Measurements from ENCODE around the gene MEIS2. TPM values are rescaled to one million over a fixed set of nuclear protein-coding genes. Genes with fewer than 3 reads are reported as not detected.

Gene MEIS2
- total RNA-seq, 1 donor from 2014 or later, result 76.9 TPM

DNA sequence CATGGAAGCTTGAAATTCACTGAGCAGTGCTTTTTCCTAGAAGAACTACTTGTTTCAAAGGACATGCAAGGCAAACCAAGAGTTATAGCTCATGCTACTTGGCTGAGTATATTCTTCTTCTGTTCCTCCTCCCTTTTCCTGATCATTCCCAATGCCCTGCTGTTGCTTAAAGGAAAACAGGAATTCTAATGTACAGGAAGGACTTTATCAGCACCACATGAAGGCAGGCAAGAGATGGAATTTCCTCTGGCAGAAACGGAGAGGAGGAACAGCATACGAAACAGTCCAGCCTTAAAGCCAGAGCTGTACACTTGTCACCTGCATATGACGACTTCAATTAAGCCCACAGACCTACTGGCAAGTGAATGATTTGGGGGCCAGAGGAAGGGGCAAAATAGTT, 15.7 kb downstream of the MEIS2 start:
- no peaks in the 10 kb centered on the region for H3K27me3 ChIP-seq
- intact Hi-C loops (cut with DNase I), result loop anchor here (5.0 kb wide), 1 partner anchor 467 kb away; no protein-coding TSS in a partner anchor
- H3K36me3 ChIP-seq, result peaks cover 0 to 10% of the 10 kb centered on the region in 2 donors
- TF ChIP-seq POLR2A (IDR thresholded peaks at IDR 0.05) (no peak), POLR2AphosphoS5 (IDR thresholded peaks at IDR 0.05; ENCODE audit: insufficient read depth in 1 of 2, low read depth in 1 of 2) (no peak), CTCF (IDR thresholded peaks at IDR 0.05) (no peak)
- H3K9me3 ChIP-seq, result no peaks in the 10 kb centered on the region
- no peak for DNase-seq (ENCODE audit: extremely low spot score in 2 of 2)
- no peak overlapping the region for H3K4me3 ChIP-seq
- H3K27ac ChIP-seq, result no peak overlapping the region
- peaks cover 35% of the 10 kb centered on the region for H3K4me1 ChIP-seq

GRCh38 chr15:37083610-37084009, 16.7 kb downstream of the MEIS2 start:
- peaks cover 29% of the 10 kb centered on the region for H3K4me1 ChIP-seq
- H3K9me3 ChIP-seq, result no peaks in the 10 kb centered on the region
- no peak overlapping the region for H3K27ac ChIP-seq

DNA sequence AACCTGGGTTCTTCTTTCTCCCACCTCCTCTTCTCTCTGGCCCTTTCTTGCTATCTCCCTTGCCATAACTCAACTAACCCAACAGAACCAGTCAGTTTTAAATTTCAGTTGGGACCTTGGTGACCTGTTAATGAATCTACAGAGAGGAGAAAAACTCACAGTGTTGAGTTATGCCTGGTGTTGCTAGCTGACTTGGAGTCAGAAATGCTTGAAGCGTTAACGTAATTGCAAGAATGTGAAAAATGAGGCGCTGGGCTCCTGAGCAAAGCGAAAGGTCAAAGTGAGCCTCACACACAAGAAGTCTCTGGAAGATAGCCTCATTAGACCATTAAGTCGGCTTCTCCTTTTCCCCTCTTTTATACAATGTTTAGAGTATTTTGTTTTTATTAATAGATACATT, 18.4 kb downstream of the MEIS2 start:
- peaks cover 0 to 10% of the 10 kb centered on the region in 2 donors for H3K36me3 ChIP-seq
- H3K9me3 ChIP-seq, result no peaks in the 10 kb centered on the region
- no peak for TF ChIP-seq POLR2A (IDR thresholded peaks at IDR 0.05)
- no peak for TF ChIP-seq POLR2AphosphoS5 (IDR thresholded peaks at IDR 0.05; ENCODE audit: insufficient read depth in 1 of 2, low read depth in 1 of 2)
- TF ChIP-seq CTCF (IDR thresholded peaks at IDR 0.05), result no peak
- no peak overlapping the region for H3K27ac ChIP-seq
- DNase-seq (ENCODE audit: extremely low spot score in 2 of 2), result no peak
- intact Hi-C loops (cut with DNase I), result loop anchor here (5.0 kb wide), 1 partner anchor 465 kb away; no protein-coding TSS in a partner anchor
- peaks cover 19% of the 10 kb centered on the region for H3K4me1 ChIP-seq
- H3K4me3 ChIP-seq, result no peak overlapping the region
- no peaks in the 10 kb centered on the region for H3K27me3 ChIP-seq

More at GRCh38 chr15:37083610-37084009, 16.7 kb downstream of the MEIS2 start:
- DNase-seq (ENCODE audit: extremely low spot score in 2 of 2), result no peak
- Histone ChIP-seq H3K36me3 (peaks cover 0 to 10% of the 10 kb centered on the region in 2 donors), H3K4me3 (no peak overlapping the region), H3K27me3 (no peaks in the 10 kb centered on the region)
- intact Hi-C loops (cut with DNase I), result loop anchor here (5.0 kb wide), 1 partner anchor 466 kb away; no protein-coding TSS in a partner anchor
- TF ChIP-seq POLR2A (IDR thresholded peaks at IDR 0.05) (no peak), POLR2AphosphoS5 (IDR thresholded peaks at IDR 0.05; ENCODE audit: insufficient read depth in 1 of 2, low read depth in 1 of 2) (no peak), CTCF (IDR thresholded peaks at IDR 0.05) (no peak)

DNA sequence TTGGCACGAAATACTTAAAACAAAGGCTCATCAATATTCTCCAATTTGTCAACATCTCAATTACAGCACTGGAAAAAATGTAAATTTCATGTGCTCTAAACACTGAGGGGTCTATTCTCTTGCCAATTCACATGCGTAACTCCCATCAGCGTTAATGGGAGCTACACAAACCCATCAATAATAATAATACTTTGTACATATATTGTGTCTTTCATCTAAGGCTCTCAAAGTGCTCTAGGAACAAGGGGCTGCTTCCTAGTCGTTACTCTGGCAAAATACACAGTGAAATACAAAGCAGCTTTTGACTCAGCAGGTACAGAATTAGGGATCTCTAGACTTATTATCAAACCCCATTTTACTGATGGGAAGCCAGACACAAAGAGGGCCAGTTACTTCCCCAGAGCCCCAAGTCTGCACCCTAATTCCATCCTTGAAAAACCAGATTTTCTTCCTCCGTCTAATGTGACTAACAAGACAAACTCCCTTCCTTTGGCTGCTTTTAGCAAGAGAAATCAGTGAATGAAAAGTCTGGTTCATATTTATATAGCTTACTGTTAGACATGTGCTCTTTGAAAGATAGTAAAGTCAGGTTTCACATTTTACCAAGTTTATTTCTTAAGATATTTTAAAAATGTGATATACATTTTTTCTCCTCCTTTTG, 20.0 kb downstream of the MEIS2 start:
- no peak for DNase-seq (ENCODE audit: extremely low spot score in 2 of 2)
- Histone ChIP-seq H3K27ac (no peak overlapping the region), H3K4me3 (no peak overlapping the region), H3K36me3 (peaks cover 0 to 10% of the 10 kb centered on the region in 2 donors), H3K9me3 (no peaks in the 10 kb centered on the region), H3K27me3 (no peaks in the 10 kb centered on the region), H3K4me1 (peaks cover 10% of the 10 kb centered on the region)
- TF ChIP-seq CTCF (IDR thresholded peaks at IDR 0.05) (no peak), POLR2AphosphoS5 (IDR thresholded peaks at IDR 0.05; ENCODE audit: insufficient read depth in 1 of 2, low read depth in 1 of 2) (no peak), POLR2A (IDR thresholded peaks at IDR 0.05) (no peak)
- intact Hi-C loops (cut with DNase I), result loop anchor here (5.0 kb wide), 1 partner anchor 463 kb away; no protein-coding TSS in a partner anchor

- intact Hi-C loops (cut with DNase I), result loop anchor here (5.0 kb wide), 1 partner anchor 462 kb away; no protein-coding TSS in a partner anchor
- Histone ChIP-seq H3K4me1 (peaks cover 10% of the 10 kb centered on the region), H3K4me3 (no peak overlapping the region), H3K27ac (no peak overlapping the region), H3K9me3 (no peaks in the 10 kb centered on the region), H3K27me3 (no peaks in the 10 kb centered on the region), H3K36me3 (peaks cover 0 to 10% of the 10 kb centered on the region in 2 donors)
- no peak for DNase-seq (ENCODE audit: extremely low spot score in 2 of 2)
- TF ChIP-seq POLR2AphosphoS5 (IDR thresholded peaks at IDR 0.05; ENCODE audit: insufficient read depth in 1 of 2, low read depth in 1 of 2), result no peak
- TF ChIP-seq POLR2A (IDR thresholded peaks at IDR 0.05), result no peak
- TF ChIP-seq CTCF (IDR thresholded peaks at IDR 0.05), result no peak
These were observed 20.6 kb downstream of the MEIS2 start for GRCh38 chr15:37079726-37080125.

All from vagina (tissue), 2 donors.